Right lobe of liver (tissue), 4 donors: Measurements from ENCODE around the gene FLNC.

Experiments
- POLR2A ChIP-seq: fragments of 450-650 bp; IDR thresholded peaks from one replicate; pipeline ENCODE4 v1.6.1; 2017; ENCODE audit warnings: antibody characterized with exemption, mild to moderate bottlenecking
- TF ChIP-seq, protein P1 (sequence below), 4 donors: fragments of 200-600 bp in 3 of 4; fragments of 450-650 bp in 1 of 4; IDR thresholded peaks; one replicate each; pipeline versions ENCODE4 v1.5.1 to v1.8.0; 2016 to 2022; ENCODE audit warnings: antibody characterized with exemption in 4 of 4, mild to moderate bottlenecking in 2 of 4
- donor health status: DM: no; HTN: no; CAD: no.
- donor health status: DM: no; HTN: no; CAD: no.
- donor health status: DM: no; HTN: yes; CAD: no.

DNA sequence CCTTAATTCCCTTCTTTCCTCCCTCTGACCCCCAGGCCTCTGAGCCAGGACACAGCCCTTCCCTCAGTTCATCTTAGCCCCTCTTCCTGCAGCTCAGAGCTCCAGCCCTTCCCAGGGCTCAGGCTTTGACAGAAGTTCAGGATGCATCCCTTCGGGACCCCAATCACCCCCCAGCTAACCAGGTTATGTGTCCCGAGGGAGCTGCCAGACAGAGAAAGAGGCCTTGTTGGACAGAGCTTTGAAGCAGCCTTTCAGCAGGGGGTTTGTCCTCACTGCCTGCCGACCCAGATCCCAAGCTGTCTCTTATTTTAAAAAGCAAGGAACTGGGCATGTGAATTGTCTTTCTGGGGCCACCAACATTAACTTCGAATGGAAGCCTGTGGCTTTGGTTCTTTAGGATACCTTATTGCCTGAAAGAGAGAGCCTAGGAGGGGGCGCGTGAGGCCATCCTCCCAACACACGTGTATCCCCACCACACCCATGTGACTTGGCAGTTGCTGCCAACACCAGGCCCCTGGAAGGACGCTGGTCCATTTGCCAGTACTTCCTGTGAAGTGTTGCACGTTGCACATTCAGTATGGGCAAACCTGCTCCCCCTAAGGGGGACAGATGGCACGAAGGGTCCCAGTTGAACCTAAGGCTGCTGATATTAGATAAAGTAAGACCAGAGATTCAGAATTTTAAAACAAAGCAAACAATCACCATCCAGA, 37.6 kb upstream of the FLNC start:
- no peak for TF ChIP-seq POLR2A
- TF ChIP-seq, protein P1, sequence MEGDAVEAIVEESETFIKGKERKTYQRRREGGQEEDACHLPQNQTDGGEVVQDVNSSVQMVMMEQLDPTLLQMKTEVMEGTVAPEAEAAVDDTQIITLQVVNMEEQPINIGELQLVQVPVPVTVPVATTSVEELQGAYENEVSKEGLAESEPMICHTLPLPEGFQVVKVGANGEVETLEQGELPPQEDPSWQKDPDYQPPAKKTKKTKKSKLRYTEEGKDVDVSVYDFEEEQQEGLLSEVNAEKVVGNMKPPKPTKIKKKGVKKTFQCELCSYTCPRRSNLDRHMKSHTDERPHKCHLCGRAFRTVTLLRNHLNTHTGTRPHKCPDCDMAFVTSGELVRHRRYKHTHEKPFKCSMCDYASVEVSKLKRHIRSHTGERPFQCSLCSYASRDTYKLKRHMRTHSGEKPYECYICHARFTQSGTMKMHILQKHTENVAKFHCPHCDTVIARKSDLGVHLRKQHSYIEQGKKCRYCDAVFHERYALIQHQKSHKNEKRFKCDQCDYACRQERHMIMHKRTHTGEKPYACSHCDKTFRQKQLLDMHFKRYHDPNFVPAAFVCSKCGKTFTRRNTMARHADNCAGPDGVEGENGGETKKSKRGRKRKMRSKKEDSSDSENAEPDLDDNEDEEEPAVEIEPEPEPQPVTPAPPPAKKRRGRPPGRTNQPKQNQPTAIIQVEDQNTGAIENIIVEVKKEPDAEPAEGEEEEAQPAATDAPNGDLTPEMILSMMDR (IDR thresholded peaks at IDR 0.05): no peak
